Sigmoid colon (tissue), 4 donors: ENCODE data around the gene LDLRAD2.

Experiments used
- CTCF ChIP-seq, 4 experiments: fragments of 450-650 bp in 3 of 4; fragments of 200-600 bp in 1 of 4; IDR thresholded peaks; one replicate each; pipeline ENCODE4 v1.5.1; 2016 to 2019; ENCODE audit warnings: antibody characterized with exemption in 4 of 4, mild to moderate bottlenecking in 3 of 4, moderate library complexity in 2 of 4
- EP300 ChIP-seq, 4 donors: sonication (generic); formaldehyde crosslinking; IDR thresholded peaks; one replicate each; pipeline ENCODE4 v1.6.1; 2017; ENCODE audit warnings: antibody characterized with exemption in 4 of 4
- POLR2AphosphoS5 ChIP-seq, 4 donors: sonication (generic); formaldehyde crosslinking; IDR thresholded peaks; one replicate each; pipeline ENCODE4 v1.6.1; 2017; ENCODE audit warnings: antibody characterized with exemption in 4 of 4

GRCh38 chr1:21804536-21804935, 7.5 kb upstream of the LDLRAD2 start:
- TF ChIP-seq EP300 (IDR thresholded peaks at IDR 0.05), result no peak
- TF ChIP-seq POLR2AphosphoS5 (IDR thresholded peaks at IDR 0.05), result no peak
- TF ChIP-seq CTCF (IDR thresholded peaks at IDR 0.05), result no peak
